WTC11 (cell line): ENCODE results near the gene VEPH1. TPM values are rescaled to one million over a fixed set of nuclear protein-coding genes. Genes with fewer than 3 reads are reported as not detected.

Source experiments
- ATAC-seq: fragments of 200-7000 bp; cut with Tn5 transposase; 2 replicates; pipeline ENCODE4 v1.10.0; 2021; ENCODE audit warnings: mild to moderate bottlenecking, moderate library complexity
- CTCF ChIA-PET: fragments of 300-600 bp; sonication (Branson Sonifier 250); formaldehyde crosslinking; loops from one replicate; lab custom pipeline; 2021; ENCODE audit warnings: antibody characterized with exemption; lab: Charles Lee
- POLR2A ChIA-PET: fragments of 350-600 bp; sonication (Branson Sonifier 250); formaldehyde crosslinking; loops from one replicate; lab custom pipeline; 2021; ENCODE audit warnings: antibody characterized with exemption; lab: Charles Lee
- DNase-seq: peaks from one replicate; pipeline ENCODE4 v3.0.0; 2021; ENCODE audit warnings: low spot score
- H3K27ac Mint-ChIP-seq: 2 replicates; pipeline ENCODE4 v1.8.0; 2021; ENCODE audit warnings: mixed read lengths
- H3K27me3 Mint-ChIP-seq: 2 replicates; pipeline ENCODE4 v1.8.0; 2021; ENCODE audit warnings: low read depth, mild to moderate bottlenecking, moderate library complexity, mixed read lengths
- H3K36me3 Mint-ChIP-seq: 2 replicates; pipeline ENCODE4 v1.8.0; 2021; ENCODE audit warnings: mixed read lengths
- H3K4me1 Mint-ChIP-seq: 2 replicates; pipeline ENCODE4 v1.8.0; 2022; ENCODE audit warnings: mixed read lengths
- H3K4me3 Mint-ChIP-seq: 2 replicates; pipeline ENCODE4 v1.8.0; 2021; ENCODE audit warnings: mild to moderate bottlenecking, moderate library complexity, mixed read lengths
- H3K9me3 Mint-ChIP-seq: 2 replicates; pipeline ENCODE4 v1.8.0; 2021; ENCODE audit warnings: mixed read lengths
- CBFB ChIP-seq: sonication (generic); formaldehyde crosslinking; IDR thresholded peaks from 2 replicates; pipeline ENCODE4 v1.8.1; 2022; ENCODE audit warnings: mild to moderate bottlenecking, low read depth, missing genetic modification reagents
- ETV6 ChIP-seq: sonication (generic); formaldehyde crosslinking; IDR thresholded peaks from 2 replicates; pipeline ENCODE4 v1.8.1; 2022; ENCODE audit warnings: mild to moderate bottlenecking, missing genetic modification reagents
- FOXP1 ChIP-seq: sonication (generic); formaldehyde crosslinking; IDR thresholded peaks from 2 replicates; pipeline ENCODE4 v1.8.0; 2022; ENCODE audit warnings: missing genetic modification reagents, mild to moderate bottlenecking, moderate library complexity, borderline replicate concordance
- KAT7 ChIP-seq: sonication (generic); formaldehyde crosslinking; IDR thresholded peaks from 2 replicates; pipeline ENCODE4 v1.8.1; 2023; ENCODE audit warnings: missing genetic modification reagents, mild to moderate bottlenecking, borderline replicate concordance
- MXD4 ChIP-seq: fragments of 250-450 bp; sonication (Bioruptor Pico); IDR thresholded peaks from 2 replicates; pipeline ENCODE4 v1.8.0; 2021; ENCODE audit warnings: mild to moderate bottlenecking, moderate library complexity, borderline replicate concordance
- NFE2L1 ChIP-seq: sonication (generic); formaldehyde crosslinking; IDR thresholded peaks from 2 replicates; pipeline ENCODE4 v1.8.1; 2023; ENCODE audit warnings: missing genetic modification reagents
- NR2C2 ChIP-seq: sonication (generic); formaldehyde crosslinking; IDR thresholded peaks from 2 replicates; pipeline ENCODE4 v1.8.0; 2022; ENCODE audit warnings: mild to moderate bottlenecking, missing genetic modification reagents
- TEAD4 ChIP-seq: sonication (generic); formaldehyde crosslinking; IDR thresholded peaks from 2 replicates; pipeline ENCODE4 v1.8.0; 2022; ENCODE audit warnings: mild to moderate bottlenecking, missing genetic modification reagents
- ZNF138 ChIP-seq: sonication (generic); formaldehyde crosslinking; conservative IDR thresholded peaks from 2 replicates; pipeline ENCODE4 v1.8.1; 2022; ENCODE audit warnings: mild to moderate bottlenecking, moderate library complexity, missing genetic modification reagents
- ZNF416 ChIP-seq: fragments of 250-450 bp; sonication (Bioruptor Pico); IDR thresholded peaks from 2 replicates; pipeline ENCODE4 v1.9.0; 2021; ENCODE audit warnings: mild to moderate bottlenecking, inconsistent platforms
- ZNF671 ChIP-seq: fragments of 250-450 bp; sonication (Bioruptor Pico); IDR thresholded peaks from 2 replicates; pipeline ENCODE4 v1.8.0; 2021; ENCODE audit warnings: mild to moderate bottlenecking
- total RNA-seq: library from RNA; stranded (reverse); gene quantifications from 3 replicates; pipeline ENCODE4 v1.2.3, GENCODE V29; 2021
- TF ChIP-seq, protein P1 (sequence below): fragments of 250-450 bp; sonication (Bioruptor Pico); IDR thresholded peaks from 2 replicates; pipeline ENCODE4 v2.1.2; 2022; ENCODE audit warnings: mild to moderate bottlenecking, moderate library complexity
- TF ChIP-seq, protein P2 (sequence below): sonication (generic); formaldehyde crosslinking; IDR thresholded peaks from 2 replicates; pipeline ENCODE4 v1.8.1; 2022; ENCODE audit warnings: low read depth, mild to moderate bottlenecking, moderate library complexity, missing genetic modification reagents, borderline replicate concordance
- TF ChIP-seq, protein P3 (sequence below): fragments of 200-600 bp; IDR thresholded peaks from 2 replicates; pipeline ENCODE4 v1.8.0; 2022; ENCODE audit warnings: antibody characterized with exemption
- TF ChIP-seq, protein P4 (sequence below): sonication (generic); formaldehyde crosslinking; IDR thresholded peaks from 2 replicates; pipeline ENCODE4 v1.8.0; 2023; ENCODE audit warnings: missing genetic modification reagents, mild to moderate bottlenecking, borderline replicate concordance
- TF ChIP-seq, protein P5 (sequence below): sonication (generic); formaldehyde crosslinking; IDR thresholded peaks from 2 replicates; pipeline ENCODE4 v1.8.1; 2023; ENCODE audit warnings: mild to moderate bottlenecking, missing genetic modification reagents, borderline replicate concordance

VEPH1 gene
- total RNA-seq, 1 experiment from 2014 or later, result 10.8 TPM

DNA sequence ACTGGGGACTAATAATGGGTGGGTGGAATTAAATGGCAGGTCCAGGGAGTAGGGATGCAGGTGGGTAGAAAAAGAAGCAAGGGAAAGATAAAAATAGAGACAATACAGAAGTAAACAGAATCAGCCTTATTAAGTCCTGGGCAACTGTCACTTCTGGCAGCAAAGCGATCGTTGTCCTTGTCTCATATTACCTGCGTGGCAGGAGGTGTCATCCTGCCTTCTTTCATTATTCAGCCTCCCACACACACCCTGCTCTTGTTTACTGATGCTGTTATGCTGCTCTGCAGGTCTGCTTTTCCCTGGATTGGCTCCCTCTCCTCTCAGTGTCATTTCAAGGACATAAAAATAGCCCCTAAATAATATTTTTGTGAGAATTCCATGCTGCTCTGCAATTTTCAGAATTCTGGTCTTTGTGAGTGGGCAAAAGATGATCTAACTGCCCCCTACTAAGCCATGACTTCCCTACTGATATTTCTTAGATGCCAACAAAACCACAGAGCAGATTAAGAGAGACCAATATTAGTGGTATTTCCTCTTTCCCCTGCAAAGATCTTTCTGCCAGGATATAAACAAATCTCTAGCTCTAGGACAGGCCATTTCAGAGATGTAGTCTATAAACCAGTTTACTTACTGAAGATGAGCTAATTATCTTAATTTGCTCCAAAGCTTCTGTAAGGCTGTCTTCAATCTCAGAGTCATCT, 8.5 kb downstream of the VEPH1 start:
- DNase-seq, result no peak
- POLR2A ChIA-PET, result no interaction called here
- TF ChIP-seq ETV6 (CRISPR knock-in tag) (no peak), ZNF671 (CRISPR knock-in tag) (no peak), ZNF138 (CRISPR knock-in tag) (no peak), NFE2L1 (CRISPR knock-in tag) (no peak), NR2C2 (CRISPR knock-in tag) (no peak)
- TF ChIP-seq, protein P1, sequence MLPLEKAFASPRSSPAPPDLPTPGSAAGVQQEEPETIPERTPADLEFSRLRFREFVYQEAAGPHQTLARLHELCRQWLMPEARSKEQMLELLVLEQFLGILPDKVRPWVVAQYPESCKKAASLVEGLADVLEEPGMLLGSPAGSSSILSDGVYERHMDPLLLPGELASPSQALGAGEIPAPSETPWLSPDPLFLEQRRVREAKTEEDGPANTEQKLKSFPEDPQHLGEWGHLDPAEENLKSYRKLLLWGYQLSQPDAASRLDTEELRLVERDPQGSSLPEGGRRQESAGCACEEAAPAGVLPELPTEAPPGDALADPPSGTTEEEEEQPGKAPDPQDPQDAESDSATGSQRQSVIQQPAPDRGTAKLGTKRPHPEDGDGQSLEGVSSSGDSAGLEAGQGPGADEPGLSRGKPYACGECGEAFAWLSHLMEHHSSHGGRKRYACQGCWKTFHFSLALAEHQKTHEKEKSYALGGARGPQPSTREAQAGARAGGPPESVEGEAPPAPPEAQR (CRISPR knock-in tag), result no peak
- H3K27ac Mint-ChIP-seq, result no peak overlapping the region
- ATAC-seq, result no peak
- H3K4me1 Mint-ChIP-seq, result peaks cover 52% of the 10 kb centered on the region
- CTCF ChIA-PET, result no interaction called here
- H3K4me3 Mint-ChIP-seq, result no peak overlapping the region
- H3K36me3 Mint-ChIP-seq, result no peaks in the 10 kb centered on the region; the same call in 1 of the 2 replicates
- H3K9me3 Mint-ChIP-seq, result no peaks in the 10 kb centered on the region
- H3K27me3 Mint-ChIP-seq, result no peaks in the 10 kb centered on the region; the same call in 1 of the 2 replicates

DNA sequence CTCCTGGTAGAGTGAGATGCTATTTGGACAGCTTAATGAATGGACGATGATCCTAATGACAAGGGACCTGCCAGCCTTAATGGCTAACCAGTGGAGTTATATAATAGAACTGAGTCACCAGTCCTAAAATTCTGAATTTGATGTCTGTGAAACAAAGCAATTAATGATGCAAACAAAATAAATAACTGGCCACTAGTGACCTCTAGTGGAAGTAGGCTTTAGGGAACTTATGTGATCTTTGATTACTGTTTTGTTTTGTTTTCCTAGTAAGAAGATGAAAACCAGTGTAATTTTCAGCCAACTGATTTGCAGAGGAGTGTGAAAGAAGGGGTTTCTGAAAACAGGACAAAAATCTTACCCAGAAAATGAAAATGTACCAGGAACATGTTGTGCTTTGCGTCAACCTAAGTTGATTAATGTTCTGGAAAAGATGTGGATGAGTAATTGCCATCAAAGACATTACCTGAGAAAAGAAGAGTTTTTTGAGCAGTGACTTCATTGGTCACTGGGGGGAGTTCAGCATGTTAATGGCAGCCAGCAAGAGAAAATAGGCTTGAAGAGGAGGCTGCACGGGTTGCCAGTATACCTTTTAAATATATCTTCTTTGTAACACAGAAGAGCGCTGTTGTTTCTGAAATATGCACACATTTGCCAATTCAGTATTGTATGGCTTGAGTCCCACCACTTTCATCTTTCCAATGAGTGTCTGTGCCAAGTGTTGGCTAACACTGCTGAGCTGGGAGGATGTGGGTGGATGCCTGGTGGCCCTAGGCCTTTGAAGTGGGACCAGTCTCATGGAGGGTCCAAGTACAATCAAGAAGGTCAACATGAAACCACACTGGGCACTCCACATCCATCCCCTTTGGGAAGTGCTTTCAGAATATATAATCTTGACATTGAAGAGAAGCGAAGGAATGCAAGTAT, 9.3 kb downstream of the VEPH1 start:
- POLR2A ChIA-PET, result no interaction called here
- Mint-ChIP-seq H3K27me3 (no peaks in the 10 kb centered on the region; the same call in 1 of the 2 replicates), H3K9me3 (no peaks in the 10 kb centered on the region), H3K36me3 (no peaks in the 10 kb centered on the region; the same call in 1 of the 2 replicates), H3K4me1 (peaks cover 45% of the 10 kb centered on the region), H3K4me3 (no peak overlapping the region), H3K27ac (peak overlapping the region; percentile 73)
- no peak for DNase-seq
- CTCF ChIA-PET, result interaction anchor here (1.2 kb wide), 1 partner anchor 56 kb away, joined by 4 read pairs; no protein-coding TSS in a partner anchor
- TF ChIP-seq TEAD4 (CRISPR knock-in tag) (no peak), ZNF416 (CRISPR knock-in tag) (no peak)
- TF ChIP-seq, protein P2, sequence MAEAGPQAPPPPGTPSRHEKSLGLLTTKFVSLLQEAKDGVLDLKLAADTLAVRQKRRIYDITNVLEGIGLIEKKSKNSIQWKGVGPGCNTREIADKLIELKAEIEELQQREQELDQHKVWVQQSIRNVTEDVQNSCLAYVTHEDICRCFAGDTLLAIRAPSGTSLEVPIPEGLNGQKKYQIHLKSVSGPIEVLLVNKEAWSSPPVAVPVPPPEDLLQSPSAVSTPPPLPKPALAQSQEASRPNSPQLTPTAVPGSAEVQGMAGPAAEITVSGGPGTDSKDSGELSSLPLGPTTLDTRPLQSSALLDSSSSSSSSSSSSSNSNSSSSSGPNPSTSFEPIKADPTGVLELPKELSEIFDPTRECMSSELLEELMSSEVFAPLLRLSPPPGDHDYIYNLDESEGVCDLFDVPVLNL (CRISPR knock-in tag), result no peak
- TF ChIP-seq, protein P3, sequence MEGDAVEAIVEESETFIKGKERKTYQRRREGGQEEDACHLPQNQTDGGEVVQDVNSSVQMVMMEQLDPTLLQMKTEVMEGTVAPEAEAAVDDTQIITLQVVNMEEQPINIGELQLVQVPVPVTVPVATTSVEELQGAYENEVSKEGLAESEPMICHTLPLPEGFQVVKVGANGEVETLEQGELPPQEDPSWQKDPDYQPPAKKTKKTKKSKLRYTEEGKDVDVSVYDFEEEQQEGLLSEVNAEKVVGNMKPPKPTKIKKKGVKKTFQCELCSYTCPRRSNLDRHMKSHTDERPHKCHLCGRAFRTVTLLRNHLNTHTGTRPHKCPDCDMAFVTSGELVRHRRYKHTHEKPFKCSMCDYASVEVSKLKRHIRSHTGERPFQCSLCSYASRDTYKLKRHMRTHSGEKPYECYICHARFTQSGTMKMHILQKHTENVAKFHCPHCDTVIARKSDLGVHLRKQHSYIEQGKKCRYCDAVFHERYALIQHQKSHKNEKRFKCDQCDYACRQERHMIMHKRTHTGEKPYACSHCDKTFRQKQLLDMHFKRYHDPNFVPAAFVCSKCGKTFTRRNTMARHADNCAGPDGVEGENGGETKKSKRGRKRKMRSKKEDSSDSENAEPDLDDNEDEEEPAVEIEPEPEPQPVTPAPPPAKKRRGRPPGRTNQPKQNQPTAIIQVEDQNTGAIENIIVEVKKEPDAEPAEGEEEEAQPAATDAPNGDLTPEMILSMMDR, result peak; percentile 16; the same call in 1 of the 2 replicates
- no peak for ATAC-seq

DNA sequence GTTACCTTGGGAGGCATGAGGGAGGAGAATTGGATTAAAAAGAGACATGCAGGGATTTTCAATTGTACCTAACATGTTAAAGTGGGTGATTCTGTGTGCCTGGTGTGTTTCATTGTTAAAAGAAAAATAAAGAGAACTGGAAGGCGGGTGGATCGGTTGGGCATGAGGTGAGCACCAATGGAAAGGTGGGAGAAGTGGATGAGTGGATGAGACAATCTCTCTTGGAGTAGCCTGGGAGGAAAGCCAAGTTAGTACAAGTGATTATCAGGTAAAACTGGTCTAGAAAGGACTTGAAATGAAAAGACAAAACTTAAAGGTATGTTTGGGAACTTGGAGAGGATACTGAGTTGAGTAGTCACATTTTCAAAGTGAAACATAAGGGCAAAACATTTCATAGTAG, 12.1 kb downstream of the VEPH1 start:
- CTCF ChIA-PET, result no interaction called here
- ATAC-seq (no peak), DNase-seq (no peak)
- Mint-ChIP-seq H3K9me3 (no peaks in the 10 kb centered on the region), H3K36me3 (no peaks in the 10 kb centered on the region; the same call in 1 of the 2 replicates), H3K4me3 (no peak overlapping the region), H3K27ac (no peak overlapping the region), H3K27me3 (no peaks in the 10 kb centered on the region), H3K4me1 (peaks cover 26% of the 10 kb centered on the region)
- POLR2A ChIA-PET, result no interaction called here
- no peak for TF ChIP-seq MXD4 (CRISPR knock-in tag)
- TF ChIP-seq ZNF138 (CRISPR knock-in tag), result no peak
- TF ChIP-seq KAT7 (CRISPR knock-in tag), result no peak
- no peak for TF ChIP-seq CBFB (CRISPR knock-in tag)
- TF ChIP-seq FOXP1 (CRISPR knock-in tag), result no peak
- TF ChIP-seq, protein P4, sequence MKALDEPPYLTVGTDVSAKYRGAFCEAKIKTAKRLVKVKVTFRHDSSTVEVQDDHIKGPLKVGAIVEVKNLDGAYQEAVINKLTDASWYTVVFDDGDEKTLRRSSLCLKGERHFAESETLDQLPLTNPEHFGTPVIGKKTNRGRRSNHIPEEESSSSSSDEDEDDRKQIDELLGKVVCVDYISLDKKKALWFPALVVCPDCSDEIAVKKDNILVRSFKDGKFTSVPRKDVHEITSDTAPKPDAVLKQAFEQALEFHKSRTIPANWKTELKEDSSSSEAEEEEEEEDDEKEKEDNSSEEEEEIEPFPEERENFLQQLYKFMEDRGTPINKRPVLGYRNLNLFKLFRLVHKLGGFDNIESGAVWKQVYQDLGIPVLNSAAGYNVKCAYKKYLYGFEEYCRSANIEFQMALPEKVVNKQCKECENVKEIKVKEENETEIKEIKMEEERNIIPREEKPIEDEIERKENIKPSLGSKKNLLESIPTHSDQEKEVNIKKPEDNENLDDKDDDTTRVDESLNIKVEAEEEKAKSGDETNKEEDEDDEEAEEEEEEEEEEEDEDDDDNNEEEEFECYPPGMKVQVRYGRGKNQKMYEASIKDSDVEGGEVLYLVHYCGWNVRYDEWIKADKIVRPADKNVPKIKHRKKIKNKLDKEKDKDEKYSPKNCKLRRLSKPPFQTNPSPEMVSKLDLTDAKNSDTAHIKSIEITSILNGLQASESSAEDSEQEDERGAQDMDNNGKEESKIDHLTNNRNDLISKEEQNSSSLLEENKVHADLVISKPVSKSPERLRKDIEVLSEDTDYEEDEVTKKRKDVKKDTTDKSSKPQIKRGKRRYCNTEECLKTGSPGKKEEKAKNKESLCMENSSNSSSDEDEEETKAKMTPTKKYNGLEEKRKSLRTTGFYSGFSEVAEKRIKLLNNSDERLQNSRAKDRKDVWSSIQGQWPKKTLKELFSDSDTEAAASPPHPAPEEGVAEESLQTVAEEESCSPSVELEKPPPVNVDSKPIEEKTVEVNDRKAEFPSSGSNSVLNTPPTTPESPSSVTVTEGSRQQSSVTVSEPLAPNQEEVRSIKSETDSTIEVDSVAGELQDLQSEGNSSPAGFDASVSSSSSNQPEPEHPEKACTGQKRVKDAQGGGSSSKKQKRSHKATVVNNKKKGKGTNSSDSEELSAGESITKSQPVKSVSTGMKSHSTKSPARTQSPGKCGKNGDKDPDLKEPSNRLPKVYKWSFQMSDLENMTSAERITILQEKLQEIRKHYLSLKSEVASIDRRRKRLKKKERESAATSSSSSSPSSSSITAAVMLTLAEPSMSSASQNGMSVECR (CRISPR knock-in tag), result no peak
- TF ChIP-seq, protein P5, sequence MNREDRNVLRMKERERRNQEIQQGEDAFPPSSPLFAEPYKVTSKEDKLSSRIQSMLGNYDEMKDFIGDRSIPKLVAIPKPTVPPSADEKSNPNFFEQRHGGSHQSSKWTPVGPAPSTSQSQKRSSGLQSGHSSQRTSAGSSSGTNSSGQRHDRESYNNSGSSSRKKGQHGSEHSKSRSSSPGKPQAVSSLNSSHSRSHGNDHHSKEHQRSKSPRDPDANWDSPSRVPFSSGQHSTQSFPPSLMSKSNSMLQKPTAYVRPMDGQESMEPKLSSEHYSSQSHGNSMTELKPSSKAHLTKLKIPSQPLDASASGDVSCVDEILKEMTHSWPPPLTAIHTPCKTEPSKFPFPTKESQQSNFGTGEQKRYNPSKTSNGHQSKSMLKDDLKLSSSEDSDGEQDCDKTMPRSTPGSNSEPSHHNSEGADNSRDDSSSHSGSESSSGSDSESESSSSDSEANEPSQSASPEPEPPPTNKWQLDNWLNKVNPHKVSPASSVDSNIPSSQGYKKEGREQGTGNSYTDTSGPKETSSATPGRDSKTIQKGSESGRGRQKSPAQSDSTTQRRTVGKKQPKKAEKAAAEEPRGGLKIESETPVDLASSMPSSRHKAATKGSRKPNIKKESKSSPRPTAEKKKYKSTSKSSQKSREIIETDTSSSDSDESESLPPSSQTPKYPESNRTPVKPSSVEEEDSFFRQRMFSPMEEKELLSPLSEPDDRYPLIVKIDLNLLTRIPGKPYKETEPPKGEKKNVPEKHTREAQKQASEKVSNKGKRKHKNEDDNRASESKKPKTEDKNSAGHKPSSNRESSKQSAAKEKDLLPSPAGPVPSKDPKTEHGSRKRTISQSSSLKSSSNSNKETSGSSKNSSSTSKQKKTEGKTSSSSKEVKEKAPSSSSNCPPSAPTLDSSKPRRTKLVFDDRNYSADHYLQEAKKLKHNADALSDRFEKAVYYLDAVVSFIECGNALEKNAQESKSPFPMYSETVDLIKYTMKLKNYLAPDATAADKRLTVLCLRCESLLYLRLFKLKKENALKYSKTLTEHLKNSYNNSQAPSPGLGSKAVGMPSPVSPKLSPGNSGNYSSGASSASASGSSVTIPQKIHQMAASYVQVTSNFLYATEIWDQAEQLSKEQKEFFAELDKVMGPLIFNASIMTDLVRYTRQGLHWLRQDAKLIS, result no peak
